GM23248 (cell line): ENCODE results near the gene THRSP.

Experiments used
- EZH2 ChIP-seq: fragments of 200-600 bp; sonication (generic); IDR thresholded peaks from 2 replicates; pipeline ENCODE4 v1.6.1; 2018; ENCODE audit warnings: antibody characterized with exemption, mild to moderate bottlenecking; ENCODE audit not compliant: insufficient read depth, poor library complexity, severe bottlenecking
- EZH2phosphoT487 ChIP-seq: fragments of 200-600 bp; sonication (generic); IDR thresholded peaks from 2 replicates; pipeline ENCODE4 v1.6.1; 2018; ENCODE audit warnings: antibody characterized with exemption, moderate library complexity, mild to moderate bottlenecking, low read depth; ENCODE audit not compliant: insufficient read depth

DNA sequence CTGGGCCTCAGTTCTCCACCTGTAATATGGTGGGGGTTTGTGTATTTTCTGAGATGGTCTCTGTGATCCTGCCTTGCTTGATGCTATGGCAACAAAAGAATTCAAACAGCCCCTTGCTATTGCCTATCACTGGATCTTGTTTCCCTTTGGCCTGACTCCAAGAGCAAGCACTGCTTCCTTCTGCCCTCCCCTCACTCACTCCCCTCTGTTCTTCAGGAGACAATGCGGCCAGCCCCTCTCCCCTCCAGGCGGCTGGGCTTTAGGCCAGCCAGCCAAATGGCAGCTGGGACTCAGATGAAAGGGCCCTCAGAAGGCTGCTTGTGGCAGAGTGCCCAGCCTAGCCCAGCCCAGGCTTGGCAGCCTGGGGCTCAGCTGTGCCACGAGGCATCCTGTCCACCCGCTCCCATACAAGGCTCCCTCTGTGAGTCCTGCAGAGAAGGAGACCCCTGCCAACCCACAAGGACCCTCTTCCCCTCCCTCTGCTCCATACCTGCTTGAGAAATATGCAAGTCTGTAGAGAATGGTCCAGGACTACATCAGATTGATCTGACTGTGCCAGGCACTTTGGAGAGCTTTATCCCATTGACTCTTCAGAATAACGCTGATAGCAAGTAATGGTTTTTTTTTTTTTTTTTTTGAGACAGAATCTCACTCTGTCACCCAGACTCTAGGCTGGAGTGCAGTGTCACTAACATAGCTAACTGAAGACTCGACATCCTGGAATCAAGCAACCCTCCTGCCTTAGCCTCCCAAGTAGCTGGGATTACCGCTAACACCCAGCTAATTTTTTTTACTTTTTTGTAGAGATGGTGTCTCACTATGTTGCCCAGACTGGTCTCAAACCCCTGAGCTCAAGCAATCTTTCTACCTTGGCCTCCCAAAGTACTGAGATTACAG lies 33.0 kb upstream of the THRSP start:
- TF ChIP-seq EZH2 = no peak
- no peak for TF ChIP-seq EZH2phosphoT487
